GM19238 (cell line): ENCODE data around the gene HOXB2.

Experiments
- DNase-seq: peaks from one replicate; pipeline ENCODE4 v3.0.0; 2011; ENCODE audit warnings: low spot score; ENCODE audit not compliant: insufficient read length

Gene HOXB2

GRCh38 chr17:48553190-48553547, 8.3 kb upstream of the HOXB2 start:
- no peak for DNase-seq

- no peak for DNase-seq
These were observed 7.7 kb upstream of the HOXB2 start for GRCh38 chr17:48552466-48553189.

GRCh38 chr17:48551596-48552465, 6.9 kb upstream of the HOXB2 start:
- no peak for DNase-seq

- DNase-seq, result no peak
These were observed 6.3 kb upstream of the HOXB2 start for GRCh38 chr17:48551214-48551555.

- no peak for DNase-seq
These were observed 5.7 kb upstream of the HOXB2 start for GRCh38 chr17:48550502-48551213.

- DNase-seq, result no peak
These were observed 5.1 kb upstream of the HOXB2 start for GRCh38 chr17:48549914-48550501.

GRCh38 chr17:48549281-48549630, 4.3 kb upstream of the HOXB2 start:
- no peak for DNase-seq

GRCh38 chr17:48548523-48549280, 3.8 kb upstream of the HOXB2 start:
- no peak for DNase-seq

- no peak for DNase-seq
These were observed 3.1 kb upstream of the HOXB2 start for GRCh38 chr17:48547808-48548522.

- DNase-seq, result no peak
These were observed 2.3 kb upstream of the HOXB2 start for GRCh38 chr17:48546924-48547807.

GRCh38 chr17:48546137-48546923, 1.4 kb upstream of the HOXB2 start:
- DNase-seq, result no peak

- DNase-seq, result no peak
These were observed 630 bp upstream of the HOXB2 start for GRCh38 chr17:48545539-48545938.

GRCh38 chr17:48544349-48545021, 424 bp downstream of the HOXB2 start:
- DNase-seq, result peak; percentile 51

- peak; percentile 56 for DNase-seq
These were observed 1.0 kb downstream of the HOXB2 start for GRCh38 chr17:48543854-48544348.

- peak; percentile 71 for DNase-seq
These were observed 1.6 kb downstream of the HOXB2 start for GRCh38 chr17:48543107-48543853.

GRCh38 chr17:48542698-48543106, 2.2 kb downstream of the HOXB2 start:
- no peak for DNase-seq

GRCh38 chr17:48542114-48542656, 2.7 kb downstream of the HOXB2 start:
- DNase-seq, result no peak
